ENCODE measurements around the gene L1CAM.
"Not testable (repeated sequence)": the region's sequence is repeated elsewhere in the genome, so short reads cannot be mapped to it uniquely, and the experiment has no call there.

L1CAM gene

GRCh38 chrX:153821066-153821465, 64.9 kb downstream of the L1CAM start:
- H3K4me3 Mint-ChIP-seq = no peak overlapping the region
- peaks cover 86% of the 10 kb centered on the region for H3K27me3 Mint-ChIP-seq
- peaks cover 8% of the 10 kb centered on the region for H3K4me1 Mint-ChIP-seq (ENCODE audit: low read depth)
- no peaks in the 10 kb centered on the region for H3K36me3 Mint-ChIP-seq (ENCODE audit: low read depth)
- intact Hi-C loops (cut with micrococcal nuclease) = no loop called here
- H3K9me3 Mint-ChIP-seq = no peaks in the 10 kb centered on the region
- no peak overlapping the region for H3K27ac Mint-ChIP-seq

DNA sequence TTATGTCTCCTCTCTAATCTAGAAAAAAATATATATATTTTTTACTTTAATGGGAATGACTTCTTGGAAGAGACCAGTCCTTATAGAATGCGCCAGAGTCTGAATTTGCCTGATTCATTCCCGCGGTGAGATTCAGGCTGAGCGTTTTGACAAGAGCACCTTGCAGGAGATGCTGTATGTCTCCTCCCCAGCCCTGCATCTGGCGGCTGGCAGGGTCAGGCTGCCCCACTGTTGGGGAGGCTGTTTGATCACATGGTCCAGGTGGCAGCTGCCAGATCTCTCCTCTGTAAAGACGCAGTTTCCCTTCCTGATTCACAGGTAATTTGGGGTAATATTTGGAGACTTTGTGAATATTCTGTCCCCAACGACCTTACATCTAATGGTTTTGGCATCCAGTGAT, 65.4 kb downstream of the L1CAM start:
- H3K27me3 Mint-ChIP-seq = peaks cover 81% of the 10 kb centered on the region

GRCh38 chrX:153819384-153820040, 66.5 kb downstream of the L1CAM start:
- no peaks in the 10 kb centered on the region for H3K36me3 Mint-ChIP-seq (ENCODE audit: low read depth)
- H3K27me3 Mint-ChIP-seq = peaks cover 76% of the 10 kb centered on the region
- peaks cover 16% of the 10 kb centered on the region for H3K4me1 Mint-ChIP-seq (ENCODE audit: low read depth)
- no peaks in the 10 kb centered on the region for H3K9me3 Mint-ChIP-seq
- intact Hi-C loops (cut with micrococcal nuclease) = no loop called here
- H3K27ac Mint-ChIP-seq = no peak overlapping the region
- peak overlapping the region; percentile 37 for H3K4me3 Mint-ChIP-seq

More for the DNA sequence above, 65.4 kb downstream of the L1CAM start:
- H3K27ac Mint-ChIP-seq = no peak overlapping the region
- H3K9me3 Mint-ChIP-seq = no peaks in the 10 kb centered on the region
- peaks cover 8% of the 10 kb centered on the region for H3K4me1 Mint-ChIP-seq (ENCODE audit: low read depth)
- H3K4me3 Mint-ChIP-seq = no peak overlapping the region
- intact Hi-C loops (cut with micrococcal nuclease) = no loop called here
- H3K36me3 Mint-ChIP-seq (ENCODE audit: low read depth) = no peaks in the 10 kb centered on the region

- no peaks in the 10 kb centered on the region for H3K9me3 Mint-ChIP-seq
- H3K27ac Mint-ChIP-seq = no peak overlapping the region
- H3K27me3 Mint-ChIP-seq = peaks cover 69% of the 10 kb centered on the region
- intact Hi-C loops (cut with micrococcal nuclease) = no loop called here
- peak overlapping the region; percentile 37 for H3K4me3 Mint-ChIP-seq
- peaks cover 16% of the 10 kb centered on the region for H3K4me1 Mint-ChIP-seq (ENCODE audit: low read depth)
- H3K36me3 Mint-ChIP-seq (ENCODE audit: low read depth) = no peaks in the 10 kb centered on the region
Measured at GRCh38 chrX:153818571-153819383, 67.2 kb downstream of the L1CAM start.

GRCh38 chrX:153818064-153818463, 67.9 kb downstream of the L1CAM start:
- intact Hi-C loops (cut with micrococcal nuclease); H3K4me3 Mint-ChIP-seq; H3K9me3 Mint-ChIP-seq; H3K36me3 Mint-ChIP-seq (ENCODE audit: low read depth); H3K27ac Mint-ChIP-seq: not testable (repeated sequence)
- Mint-ChIP-seq H3K27me3 (peaks cover 65% of the 10 kb centered on the region), H3K4me1 (ENCODE audit: low read depth) (peaks cover 16% of the 10 kb centered on the region)

- Mint-ChIP-seq H3K27me3 (peaks cover 62% of the 10 kb centered on the region), H3K9me3 (no peaks in the 10 kb centered on the region), H3K4me3 (no peak overlapping the region), H3K36me3 (ENCODE audit: low read depth) (no peaks in the 10 kb centered on the region), H3K27ac (no peak overlapping the region), H3K4me1 (ENCODE audit: low read depth) (peaks cover 16% of the 10 kb centered on the region)
- intact Hi-C loops (cut with micrococcal nuclease) = no loop called here
Measured at GRCh38 chrX:153816831-153817690, 68.9 kb downstream of the L1CAM start.

GRCh38 chrX:153814591-153815315, 71.2 kb downstream of the L1CAM start:
- Mint-ChIP-seq H3K36me3 (ENCODE audit: low read depth) (no peaks in the 10 kb centered on the region), H3K9me3 (no peaks in the 10 kb centered on the region), H3K27me3 (peaks cover 51% of the 10 kb centered on the region), H3K4me3 (no peak overlapping the region), H3K27ac (no peak overlapping the region), H3K4me1 (ENCODE audit: low read depth) (peaks cover 16% of the 10 kb centered on the region)
- intact Hi-C loops (cut with micrococcal nuclease) = no loop called here

GRCh38 chrX:153813161-153813560, 72.8 kb downstream of the L1CAM start:
- H3K4me3 Mint-ChIP-seq = no peak overlapping the region
- no peaks in the 10 kb centered on the region for H3K9me3 Mint-ChIP-seq
- peaks cover 40% of the 10 kb centered on the region for H3K27me3 Mint-ChIP-seq
- H3K4me1 Mint-ChIP-seq (ENCODE audit: low read depth) = peaks cover 16% of the 10 kb centered on the region
- intact Hi-C loops (cut with micrococcal nuclease) = no loop called here
- H3K36me3 Mint-ChIP-seq (ENCODE audit: low read depth) = no peaks in the 10 kb centered on the region
- no peak overlapping the region for H3K27ac Mint-ChIP-seq

DNA sequence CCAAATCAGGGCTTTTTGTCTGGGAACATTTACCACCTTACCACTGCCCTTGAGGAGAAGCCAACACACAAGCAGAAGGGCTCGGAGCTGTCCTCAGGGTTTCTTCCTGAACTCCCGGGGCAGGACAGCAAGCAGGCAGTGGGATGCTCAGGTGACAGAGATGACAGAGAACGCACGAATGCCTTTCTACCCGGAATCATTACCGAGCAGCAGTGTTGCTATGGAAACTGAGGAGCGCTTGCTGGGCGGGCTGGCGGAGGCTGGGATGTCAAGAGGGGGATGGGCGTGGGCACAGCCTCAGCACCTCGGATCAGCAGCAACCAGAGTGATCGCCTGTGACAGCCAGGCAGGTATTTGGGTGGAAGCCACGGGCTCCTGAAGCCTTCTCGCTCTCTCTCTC, 73.8 kb downstream of the L1CAM start:
- Mint-ChIP-seq H3K27me3 (peaks cover 31% of the 10 kb centered on the region), H3K36me3 (ENCODE audit: low read depth) (no peaks in the 10 kb centered on the region), H3K27ac (no peak overlapping the region), H3K4me3 (no peak overlapping the region), H3K9me3 (no peaks in the 10 kb centered on the region), H3K4me1 (ENCODE audit: low read depth) (peaks cover 16% of the 10 kb centered on the region)
- intact Hi-C loops (cut with micrococcal nuclease) = no loop called here

Data from dendritic cell treated with granulocyte-macrophage colony-stimulating factor and Interleukin-4, amounts not matched to agents 40 ng/mL and 50 ng/mL, for 4 days (primary cell).